SH-SY5Y (cell line): ENCODE data around the gene PPARD.

Source experiments
- GATA2 ChIP-seq: IDR thresholded peaks from 2 replicates; pipeline ENCODE4 v1.6.1; 2011; ENCODE audit warnings: mild to moderate bottlenecking, low read depth, low read length
- GATA3 ChIP-seq: IDR thresholded peaks from 2 replicates; pipeline ENCODE4 v1.6.1; 2011; ENCODE audit warnings: low read depth, mild to moderate bottlenecking, low read length, moderate library complexity

Gene PPARD

GRCh38 chr6:35363293-35363750 is 21.0 kb downstream of the PPARD start:
- TF ChIP-seq GATA2 (no peak), GATA3 (no peak)

- TF ChIP-seq GATA2 (no peak), GATA3 (no peak)
Measured at GRCh38 chr6:35365594-35366203, 23.3 kb downstream of the PPARD start.

GRCh38 chr6:35366204-35366596 is 23.8 kb downstream of the PPARD start:
- TF ChIP-seq GATA3, result no peak
- TF ChIP-seq GATA2, result no peak

DNA sequence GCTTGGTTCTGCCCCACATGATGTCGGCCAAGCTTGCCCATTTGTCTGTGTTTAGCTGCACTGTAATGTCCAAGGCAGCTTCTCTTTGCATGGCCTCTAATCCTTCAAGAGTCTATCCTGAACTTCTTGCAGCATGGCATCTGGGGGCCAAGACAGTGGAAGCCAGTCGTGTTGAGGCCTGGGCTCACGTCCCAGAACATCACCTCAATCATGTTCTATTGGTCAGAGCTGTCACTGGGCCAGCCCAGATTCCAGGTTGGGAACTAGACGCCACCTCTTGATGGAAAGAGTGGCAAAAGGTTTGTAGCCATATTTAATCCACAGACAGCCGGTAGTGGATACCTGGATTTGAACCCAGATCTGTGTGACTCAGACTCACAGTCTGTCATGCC is 25.3 kb downstream of the PPARD start:
- TF ChIP-seq GATA3 (no peak), GATA2 (no peak)

DNA sequence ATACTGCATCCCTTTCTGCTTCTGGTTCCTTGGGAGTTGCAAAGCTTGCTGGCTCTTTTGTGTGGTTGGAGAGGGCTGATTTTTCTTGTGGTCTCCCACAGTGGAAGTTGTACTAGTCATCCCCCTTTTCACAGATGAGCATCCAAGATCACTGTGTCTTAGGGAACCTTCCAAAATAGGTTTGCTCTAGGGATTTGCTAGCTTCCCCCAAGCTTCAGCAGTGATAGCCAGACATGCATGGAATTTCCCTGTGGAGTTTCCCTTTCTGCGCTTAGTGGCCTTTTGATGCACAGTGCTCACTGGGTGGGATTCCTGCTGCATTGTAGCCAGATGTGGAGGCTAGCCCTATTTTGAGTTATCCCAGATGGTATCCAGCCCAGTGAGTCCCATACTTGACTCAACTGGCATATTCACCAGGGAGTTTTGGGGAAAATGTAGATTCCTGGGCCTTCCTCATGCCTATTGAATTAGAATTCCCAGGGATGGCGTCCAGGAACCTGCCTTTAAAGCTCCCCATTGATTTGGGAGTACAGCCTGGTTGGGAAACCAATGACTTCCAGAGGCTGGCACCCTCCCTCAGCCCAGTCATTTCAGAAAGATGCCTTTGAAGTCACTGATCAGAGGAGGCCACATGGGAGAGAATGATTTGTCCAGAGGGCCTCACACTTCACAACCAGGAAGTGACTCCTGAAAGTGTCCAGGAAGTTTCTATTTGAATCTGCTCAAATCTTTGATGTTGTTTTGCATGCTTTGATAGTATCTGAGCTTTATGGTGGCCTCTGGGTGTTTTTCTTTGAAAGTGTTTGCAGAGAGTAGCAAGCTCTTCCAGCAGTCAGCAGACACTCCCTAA is 25.9 kb downstream of the PPARD start:
- TF ChIP-seq GATA3 (no peak), GATA2 (no peak)

- no peak for TF ChIP-seq GATA3
- TF ChIP-seq GATA2, result no peak
Measured at GRCh38 chr6:35370124-35370741, 27.9 kb downstream of the PPARD start.

GRCh38 chr6:35370785-35371493 is 28.6 kb downstream of the PPARD start:
- TF ChIP-seq GATA2 (no peak), GATA3 (no peak)

DNA sequence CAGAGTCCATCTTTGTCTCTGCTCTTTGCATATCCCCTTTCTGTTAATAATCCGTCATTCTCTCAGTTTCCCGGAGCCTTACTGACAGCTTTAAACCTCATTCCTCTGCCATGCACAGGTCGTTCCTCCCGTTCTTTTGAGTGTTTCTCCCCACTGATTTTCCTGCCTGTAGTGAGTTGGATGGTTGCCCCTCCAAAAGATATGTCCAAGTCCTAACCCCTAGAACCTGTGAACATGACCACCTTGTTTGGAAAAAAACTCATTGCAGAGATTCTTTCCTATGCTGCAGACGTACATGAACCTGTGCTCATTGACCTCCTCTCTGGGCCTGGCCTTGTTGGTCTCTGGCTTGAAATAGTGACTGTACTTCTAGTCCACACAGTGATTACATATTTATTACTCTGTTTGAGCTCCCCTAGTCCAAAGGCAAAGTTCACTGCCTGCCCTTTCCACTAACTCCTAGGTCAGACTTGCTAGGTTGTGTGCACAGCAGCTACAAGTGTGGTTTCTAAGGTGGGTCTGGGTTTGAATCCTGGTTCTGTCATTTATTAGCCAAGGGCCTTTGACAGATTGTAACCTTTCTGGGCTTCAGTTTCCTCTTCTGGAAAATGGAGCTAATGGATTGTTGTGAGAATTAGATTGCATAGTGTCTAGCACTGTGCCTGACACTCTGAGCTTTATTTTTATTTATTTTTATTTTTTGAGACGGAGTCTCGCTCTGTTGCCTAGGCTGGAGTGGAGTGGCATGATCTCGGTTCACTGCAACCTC is 29.3 kb downstream of the PPARD start:
- TF ChIP-seq GATA2 (no peak), GATA3 (no peak)

DNA sequence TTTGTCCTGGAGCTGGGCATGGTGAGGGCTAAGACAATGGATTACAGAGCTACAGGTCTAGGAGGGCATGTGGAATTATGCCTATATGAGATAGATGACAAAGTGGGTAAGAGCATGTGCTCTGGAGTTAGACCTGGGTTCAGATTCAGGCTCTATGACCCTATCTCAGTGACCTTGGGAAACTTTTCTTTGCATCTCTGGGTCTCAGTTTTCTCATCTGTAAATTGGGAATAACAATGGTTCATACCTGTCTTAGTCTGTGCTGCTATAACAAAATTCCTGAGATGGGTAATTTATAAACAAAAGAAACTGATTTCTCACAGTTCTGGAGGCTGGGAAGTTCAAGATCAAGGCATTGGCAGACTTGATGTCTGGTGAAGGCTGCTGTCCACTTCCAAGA is 30.3 kb downstream of the PPARD start:
- TF ChIP-seq GATA3, result no peak
- TF ChIP-seq GATA2, result no peak

DNA sequence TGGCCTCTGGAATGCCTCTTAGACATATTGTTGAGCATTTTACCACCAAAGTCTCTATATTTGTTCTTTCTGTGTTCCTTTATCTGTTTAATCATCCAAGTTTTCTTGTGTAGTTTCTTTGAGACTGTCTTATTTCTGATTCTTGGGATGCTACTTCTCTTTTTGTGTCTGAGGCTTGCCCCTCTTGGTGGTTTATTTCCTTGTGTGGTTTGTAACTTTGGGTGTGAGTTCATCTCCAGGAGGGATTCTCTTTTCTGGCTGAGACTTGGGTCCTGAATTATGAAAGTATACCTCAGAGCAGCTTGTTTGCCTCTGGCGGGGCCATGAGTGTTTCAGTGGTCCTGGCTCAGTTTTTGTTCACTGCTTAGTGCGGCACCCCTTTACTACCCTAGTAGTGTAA is 33.9 kb downstream of the PPARD start:
- TF ChIP-seq GATA3 (no peak), GATA2 (no peak)

GRCh38 chr6:35377002-35377401 is 34.6 kb downstream of the PPARD start:
- TF ChIP-seq GATA3 (no peak), GATA2 (no peak)

- no peak for TF ChIP-seq GATA2
- TF ChIP-seq GATA3, result no peak
Measured at GRCh38 chr6:35378261-35378660, 35.9 kb downstream of the PPARD start.

- TF ChIP-seq GATA3 (no peak), GATA2 (no peak)
Measured at GRCh38 chr6:35381132-35381531, 38.8 kb downstream of the PPARD start.

DNA sequence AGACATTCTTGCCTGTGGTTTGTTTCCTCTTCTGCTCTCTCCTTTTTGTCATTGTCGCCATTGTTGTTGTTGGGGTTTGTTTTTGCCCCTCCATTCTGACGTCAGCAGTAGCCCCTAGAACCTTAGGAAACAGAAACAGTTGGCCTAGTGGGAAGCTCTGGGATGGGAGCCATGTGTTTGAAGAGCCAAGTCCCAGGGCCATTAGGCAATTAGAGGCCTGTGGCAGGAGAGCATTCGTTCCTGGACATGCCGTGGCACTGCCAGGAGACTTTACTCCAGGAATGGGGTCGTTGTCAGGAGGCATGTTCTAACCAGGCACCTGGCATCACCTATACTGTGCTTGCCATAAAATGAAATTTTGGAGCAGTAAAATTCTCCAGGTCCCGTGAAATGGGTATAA is 39.7 kb downstream of the PPARD start:
- TF ChIP-seq GATA3 (no peak), GATA2 (no peak)
